Effector memory CD8-positive, alpha-beta T cell (primary cell): Measurements from ENCODE around the gene TRERF1.
"Not testable (repeated sequence)": the region's sequence is repeated elsewhere in the genome, so short reads cannot be mapped to it uniquely, and the experiment has no call there.

ENCODE experiments used
- ATAC-seq: fragments of 150-1000 bp; cut with Tn5 transposase; replicated peaks from 2 replicates; pipeline ENCODE4 v1.10.0; 2021; ENCODE audit warnings: mild to moderate bottlenecking, moderate library complexity
- DNase-seq, 3 experiments: peaks; one replicate each; pipeline ENCODE4 v3.0.0; 2021
- H3K27ac Mint-ChIP-seq, 2 donors: one replicate each; pipeline ENCODE4 v1.8.0; 2022; ENCODE audit warnings: mild to moderate bottlenecking in 2 of 2, mixed read lengths in 2 of 2, moderate library complexity in 2 of 2
- H3K27me3 Mint-ChIP-seq, 2 donors: one replicate each; pipeline ENCODE4 v1.8.0; 2022; ENCODE audit warnings: mixed read lengths in 2 of 2
- H3K36me3 Mint-ChIP-seq: one replicate; pipeline ENCODE4 v1.8.0; 2022; ENCODE audit warnings: mild to moderate bottlenecking, moderate library complexity, mixed read lengths; ENCODE audit not compliant: insufficient read depth
- H3K4me1 Mint-ChIP-seq, 2 donors: one replicate each; pipeline ENCODE4 v1.8.0; 2022; ENCODE audit warnings: low read depth in 2 of 2, mixed read lengths in 2 of 2
- H3K4me3 Mint-ChIP-seq, 2 donors: one replicate each; pipeline ENCODE4 v1.8.0; 2022; ENCODE audit warnings: mild to moderate bottlenecking in 2 of 2, mixed read lengths in 2 of 2, moderate library complexity in 2 of 2
- H3K9me3 Mint-ChIP-seq, 2 donors: one replicate each; pipeline ENCODE4 v1.8.0; 2022; ENCODE audit warnings: mixed read lengths in 2 of 2

TRERF1 gene

DNA sequence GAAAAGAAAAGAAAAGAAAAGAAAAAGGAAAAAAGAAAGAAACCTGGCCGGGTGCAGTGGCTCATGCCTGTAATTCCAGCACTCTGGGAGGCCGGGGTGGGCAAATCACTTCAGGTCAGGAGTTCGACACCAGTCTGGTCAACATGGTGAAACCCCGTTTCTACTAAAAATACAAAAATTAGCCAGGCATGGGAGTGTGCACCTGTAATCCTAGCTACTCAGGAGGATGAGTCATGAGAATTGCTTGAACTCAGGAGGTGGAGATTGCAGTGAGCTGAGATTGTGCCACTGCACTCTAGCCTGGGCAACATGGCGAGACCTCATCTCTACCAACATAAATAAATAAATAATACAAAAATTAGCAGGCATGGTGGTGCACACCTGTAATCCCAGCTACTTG is 259.3 kb downstream of the TRERF1 start:
- H3K27me3 Mint-ChIP-seq, H3K4me1 Mint-ChIP-seq, ATAC-seq, DNase-seq, H3K9me3 Mint-ChIP-seq, H3K4me3 Mint-ChIP-seq, H3K36me3 Mint-ChIP-seq: not testable (repeated sequence)
- H3K27ac Mint-ChIP-seq: peak overlapping the region in 1 of 2 donors; percentile 63

DNA sequence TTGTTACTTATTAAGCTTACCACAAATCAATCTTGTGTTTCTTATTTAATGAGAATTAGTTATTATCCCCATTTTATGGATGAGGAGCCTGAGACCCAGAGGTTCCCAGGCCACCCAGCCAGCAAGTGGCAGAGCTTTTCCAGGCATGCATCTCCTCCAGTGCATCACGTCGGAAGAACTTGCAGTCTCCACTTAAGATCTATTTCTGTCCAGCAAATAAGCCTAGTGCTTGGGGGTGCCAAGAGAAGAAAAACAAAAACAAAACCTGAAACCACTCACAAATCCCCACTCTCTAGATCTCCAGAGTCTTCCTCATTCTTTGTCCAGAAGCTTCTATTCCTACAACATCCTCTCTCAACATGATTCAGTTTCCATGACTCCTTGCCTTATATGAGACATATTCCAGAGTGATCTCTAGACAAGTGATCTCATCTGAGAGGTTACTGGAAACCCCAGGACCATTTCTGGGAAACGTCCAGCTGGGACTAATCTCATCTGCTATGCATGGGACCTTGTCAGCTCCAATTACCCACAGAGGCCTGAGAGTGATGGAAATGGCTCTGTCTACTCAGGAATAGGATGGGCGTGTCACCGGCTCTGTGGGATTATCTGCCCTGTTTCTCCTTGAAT is 261.1 kb downstream of the TRERF1 start:
- Mint-ChIP-seq H3K27ac (no peak overlapping the region), H3K9me3 (no peaks in the 10 kb centered on the region), H3K4me1 (no peaks in the 10 kb centered on the region), H3K27me3 (no peaks in the 10 kb centered on the region), H3K36me3 (peaks cover 4% of the 10 kb centered on the region), H3K4me3 (no peak overlapping the region)
- ATAC-seq: no peak
- DNase-seq: no peak

DNA sequence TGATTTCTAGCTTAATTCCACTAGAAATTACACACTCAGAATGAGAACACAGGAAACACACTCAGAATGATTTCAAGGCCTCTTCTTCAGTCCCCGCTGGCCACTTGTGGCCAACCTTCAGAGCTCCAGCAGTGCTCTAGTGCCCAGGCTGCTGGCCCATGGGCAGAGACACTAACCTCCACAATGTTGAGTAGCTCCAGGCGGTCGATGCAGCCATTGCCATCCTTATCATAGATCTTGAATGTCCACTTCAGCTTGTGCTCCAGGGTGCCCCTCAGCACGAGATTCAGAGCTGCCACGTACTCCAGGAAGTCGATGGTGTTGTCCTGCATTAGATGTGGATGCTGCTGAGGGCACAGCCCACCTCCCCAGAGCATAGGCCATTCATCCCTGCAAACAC is 263.3 kb downstream of the TRERF1 start:
- peaks cover 4% of the 10 kb centered on the region for H3K36me3 Mint-ChIP-seq
- no peak overlapping the region for H3K27ac Mint-ChIP-seq
- no peaks in the 10 kb centered on the region for H3K9me3 Mint-ChIP-seq
- no peak overlapping the region for H3K4me3 Mint-ChIP-seq
- no peak for ATAC-seq
- DNase-seq: no peak
- H3K27me3 Mint-ChIP-seq: no peaks in the 10 kb centered on the region
- no peaks in the 10 kb centered on the region for H3K4me1 Mint-ChIP-seq

DNA sequence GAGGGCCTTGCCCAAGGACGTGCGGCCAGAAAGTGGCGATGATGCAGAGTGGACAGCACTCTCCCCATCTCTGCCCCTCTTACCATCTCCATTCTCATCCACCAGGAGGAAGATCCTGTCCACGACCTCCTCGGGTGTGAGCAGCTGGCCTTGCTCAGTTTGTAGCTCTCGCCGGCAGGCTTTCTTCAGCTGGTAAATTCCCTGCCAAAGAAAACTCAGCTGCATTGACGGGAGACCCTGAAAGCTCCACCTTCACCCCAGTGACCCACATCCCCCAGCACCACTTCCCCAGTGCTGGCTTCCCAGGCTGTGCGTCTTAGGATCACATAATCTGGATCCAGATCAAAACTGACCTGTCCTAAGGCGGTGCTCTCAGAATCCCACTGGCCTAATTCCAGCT is 266.1 kb downstream of the TRERF1 start:
- ATAC-seq: no peak
- H3K36me3 Mint-ChIP-seq: peaks cover 4% of the 10 kb centered on the region

DNA sequence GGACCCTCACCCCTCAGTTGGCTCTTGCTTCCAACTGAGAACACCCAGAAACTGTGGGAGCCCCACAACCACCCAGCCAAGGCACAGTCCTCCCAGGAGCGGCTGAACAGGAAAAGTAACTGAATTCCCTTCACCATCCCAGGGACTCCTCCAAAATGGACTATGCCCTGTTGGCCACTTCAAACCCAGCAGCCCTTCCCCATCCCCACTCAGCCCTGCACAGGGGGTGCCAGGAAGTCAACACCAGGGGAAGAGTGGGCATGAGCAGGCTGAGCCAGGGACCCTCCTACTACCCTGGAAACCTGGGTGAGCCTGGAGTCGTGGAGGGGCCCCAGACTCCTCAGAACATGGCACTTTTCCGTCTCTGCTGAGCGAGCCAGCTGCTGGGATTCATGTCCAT is 267.3 kb downstream of the TRERF1 start:
- no peak overlapping the region for H3K27ac Mint-ChIP-seq
- DNase-seq (no peak), ATAC-seq (no peak)
- H3K4me3 Mint-ChIP-seq: no peak overlapping the region
- peaks cover 12 to 20% of the 10 kb centered on the region in 2 donors for H3K27me3 Mint-ChIP-seq
- H3K4me1 Mint-ChIP-seq: no peaks in the 10 kb centered on the region
- no peaks in the 10 kb centered on the region for H3K9me3 Mint-ChIP-seq
- H3K36me3 Mint-ChIP-seq: peaks cover 4% of the 10 kb centered on the region

More for the DNA sequence above, 266.1 kb downstream of the TRERF1 start:
- H3K4me3 Mint-ChIP-seq: no peak overlapping the region
- no peak for DNase-seq
- H3K27me3 Mint-ChIP-seq: peaks cover 6 to 10% of the 10 kb centered on the region in 2 donors
- no peaks in the 10 kb centered on the region for H3K9me3 Mint-ChIP-seq
- H3K4me1 Mint-ChIP-seq: no peaks in the 10 kb centered on the region
- no peak overlapping the region for H3K27ac Mint-ChIP-seq

DNA sequence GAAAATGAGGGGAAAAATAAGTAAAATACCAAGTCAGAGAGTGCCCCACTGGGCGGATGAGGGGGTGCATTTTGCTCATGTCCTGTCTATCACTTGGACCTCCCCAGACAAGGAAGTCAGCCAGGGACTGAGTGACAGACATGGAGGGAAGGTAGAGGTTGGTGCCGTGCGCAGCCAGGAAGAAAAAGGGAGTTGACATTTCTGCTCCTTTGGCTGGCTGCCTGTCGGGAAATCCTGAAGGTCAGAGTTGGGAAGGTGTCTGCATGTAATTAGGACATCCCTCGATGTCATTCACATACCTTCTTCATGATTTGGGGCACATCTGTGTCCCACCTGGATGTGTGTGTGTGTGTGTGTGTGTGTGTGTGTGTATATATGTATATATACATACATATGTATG is 269.6 kb downstream of the TRERF1 start:
- Mint-ChIP-seq H3K4me3 (no peak overlapping the region), H3K36me3 (peaks cover 4% of the 10 kb centered on the region), H3K4me1 (no peaks in the 10 kb centered on the region), H3K27ac (no peak overlapping the region), H3K9me3 (no peaks in the 10 kb centered on the region), H3K27me3 (peaks cover 16 to 28% of the 10 kb centered on the region in 2 donors)
- DNase-seq: no peak
- ATAC-seq: no peak

DNA sequence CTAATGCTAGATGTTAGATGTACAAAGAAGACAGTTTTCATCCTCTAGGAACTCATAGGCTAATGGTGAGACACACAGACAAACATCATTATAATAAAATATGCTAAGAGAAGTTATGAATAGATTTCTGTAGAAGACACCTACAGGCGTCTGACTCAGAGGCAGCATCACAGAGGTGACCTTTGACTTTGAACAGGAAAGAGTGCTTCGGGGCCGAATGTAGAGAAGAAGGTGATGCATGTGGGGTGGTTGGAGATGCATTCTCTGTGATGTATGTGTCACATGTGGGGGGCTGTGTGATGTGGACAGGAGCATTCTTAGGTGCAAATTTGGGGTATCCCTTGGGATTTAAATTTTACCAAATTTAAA is 271.8 kb downstream of the TRERF1 start:
- Mint-ChIP-seq H3K4me1 (no peaks in the 10 kb centered on the region), H3K27me3 (peaks cover 21 to 37% of the 10 kb centered on the region in 2 donors), H3K4me3 (no peak overlapping the region), H3K9me3 (no peaks in the 10 kb centered on the region), H3K36me3 (peaks cover 4% of the 10 kb centered on the region), H3K27ac (no peak overlapping the region)
- ATAC-seq (no peak), DNase-seq (no peak)

DNA sequence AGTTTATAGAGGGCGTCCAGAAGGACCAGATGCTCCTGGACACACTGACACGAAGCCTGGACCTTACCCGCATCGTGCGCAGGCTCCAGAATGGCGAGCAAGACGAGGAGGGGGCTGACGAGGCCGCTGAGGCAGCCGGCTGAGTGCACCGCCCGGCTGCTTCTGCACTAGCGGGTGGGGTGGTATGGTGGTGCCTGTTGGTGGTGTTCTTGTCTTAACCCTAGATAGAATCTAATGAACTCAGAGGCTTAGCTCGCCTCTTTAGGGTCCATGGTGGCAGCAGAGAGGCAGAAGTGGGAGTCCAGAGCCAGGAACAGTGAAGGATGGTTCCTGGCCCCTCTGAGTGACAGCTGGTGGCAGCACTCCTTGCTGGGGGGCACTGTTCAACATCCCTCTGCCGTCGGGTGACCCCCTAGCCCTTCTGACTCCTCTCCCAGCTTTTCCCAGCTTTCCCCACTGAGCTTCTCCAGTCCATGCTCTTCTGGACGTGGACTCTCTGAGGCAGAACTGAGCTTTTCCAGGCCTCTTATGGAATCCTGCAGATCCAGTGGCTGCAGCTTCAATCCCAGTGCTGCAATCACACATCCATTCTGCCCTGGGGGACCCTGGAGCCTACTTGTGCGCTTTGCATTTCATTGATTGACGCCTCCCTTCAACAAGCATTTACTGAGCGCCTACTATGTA is 272.3 kb downstream of the TRERF1 start:
- ATAC-seq (no peak), DNase-seq (no peak)
- no peak overlapping the region for H3K4me3 Mint-ChIP-seq
- peaks cover 21 to 37% of the 10 kb centered on the region in 2 donors for H3K27me3 Mint-ChIP-seq
- H3K9me3 Mint-ChIP-seq: no peaks in the 10 kb centered on the region
- H3K27ac Mint-ChIP-seq: no peak overlapping the region
- H3K36me3 Mint-ChIP-seq: peaks cover 9% of the 10 kb centered on the region
- no peaks in the 10 kb centered on the region for H3K4me1 Mint-ChIP-seq

DNA sequence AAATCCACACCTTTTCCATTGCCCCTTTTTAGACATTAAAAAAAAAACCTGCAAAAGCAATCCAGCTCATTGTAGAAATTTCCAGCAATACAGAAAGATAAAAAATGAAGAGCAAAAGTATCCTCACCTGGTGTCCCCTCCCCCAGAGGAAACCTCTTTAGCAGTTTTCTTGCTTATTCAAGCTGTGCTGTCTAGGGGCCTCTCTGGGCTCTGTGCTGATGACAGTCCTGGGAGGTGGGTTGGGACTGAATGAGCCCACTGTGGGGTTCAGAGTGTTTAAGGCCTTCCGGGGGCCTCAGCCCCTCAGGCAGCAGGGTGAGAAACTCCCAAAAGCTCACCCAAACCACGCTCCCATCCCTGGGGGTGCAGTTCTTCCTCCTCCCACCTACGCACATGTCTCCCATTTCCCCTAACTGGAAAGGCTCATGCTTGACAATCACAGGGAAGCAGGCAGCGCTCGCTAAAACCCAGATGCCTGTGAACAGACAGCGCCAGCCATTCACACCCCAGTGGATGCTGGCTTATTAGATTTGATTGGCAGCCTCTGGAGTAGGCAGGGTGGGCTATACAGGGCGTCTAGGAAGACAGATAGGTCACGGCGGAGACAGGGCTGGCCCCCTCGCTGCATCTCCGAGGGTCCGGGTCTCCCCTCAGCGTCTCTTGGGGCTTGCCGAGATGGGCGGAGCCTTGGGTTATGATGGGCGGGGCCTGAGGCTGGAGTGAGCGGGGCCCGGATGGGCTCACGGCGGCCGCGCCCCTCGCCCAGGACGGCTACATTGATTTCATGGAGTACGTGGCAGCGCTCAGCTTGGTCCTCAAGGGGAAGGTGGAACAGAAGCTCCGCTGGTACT is 274.0 kb downstream of the TRERF1 start:
- Mint-ChIP-seq H3K27ac (no peak overlapping the region), H3K4me1 (no peaks in the 10 kb centered on the region), H3K4me3 (peak overlapping the region in 1 of 2 donors; percentile 14), H3K9me3 (no peaks in the 10 kb centered on the region), H3K27me3 (peaks cover 21 to 37% of the 10 kb centered on the region in 2 donors), H3K36me3 (peaks cover 7% of the 10 kb centered on the region)
- no peak for ATAC-seq
- DNase-seq: no peak

DNA sequence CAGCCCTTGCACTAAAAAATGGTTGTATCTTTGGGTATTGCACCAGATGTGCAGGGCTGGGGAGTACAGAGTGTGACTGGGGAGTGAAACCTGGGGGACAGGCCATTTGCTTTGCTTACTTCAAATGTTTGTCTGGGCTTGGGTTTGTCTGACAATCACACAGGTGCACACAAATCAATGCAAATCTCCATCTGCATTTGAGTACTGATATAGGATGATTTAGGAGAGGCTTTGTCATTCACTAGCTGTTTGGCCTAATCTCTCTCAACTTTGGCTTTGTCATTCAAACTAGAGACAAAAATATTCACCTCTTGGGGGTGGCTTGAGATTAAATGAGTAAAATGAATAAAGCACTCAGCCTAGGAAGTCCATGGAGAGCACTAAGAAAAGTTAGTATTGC is 274.7 kb downstream of the TRERF1 start:
- no peaks in the 10 kb centered on the region for H3K9me3 Mint-ChIP-seq
- H3K27ac Mint-ChIP-seq: no peak overlapping the region
- DNase-seq: no peak
- H3K27me3 Mint-ChIP-seq: peaks cover 21 to 37% of the 10 kb centered on the region in 2 donors
- peaks cover 6% of the 10 kb centered on the region for H3K36me3 Mint-ChIP-seq
- no peaks in the 10 kb centered on the region for H3K4me1 Mint-ChIP-seq
- H3K4me3 Mint-ChIP-seq: no peak overlapping the region
- no peak for ATAC-seq

DNA sequence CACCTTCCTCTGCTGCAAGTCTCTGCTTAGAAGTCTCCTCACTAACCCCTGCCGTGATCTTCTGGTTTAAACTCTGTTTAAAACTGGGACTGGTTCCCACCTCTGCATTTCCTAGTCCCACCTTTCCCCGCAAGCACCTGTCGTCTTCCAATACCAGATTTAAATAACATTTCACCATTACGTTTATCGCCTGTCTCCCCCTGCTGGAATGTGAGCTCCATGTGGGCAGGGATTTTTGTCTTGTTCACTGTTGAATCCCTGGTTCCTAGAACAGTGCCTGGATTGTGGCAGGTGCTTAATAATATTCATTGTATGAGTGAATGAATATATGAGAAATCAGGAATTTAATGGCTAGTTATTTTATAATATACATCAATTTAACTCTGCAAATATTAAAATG is 275.9 kb downstream of the TRERF1 start:
- Mint-ChIP-seq H3K9me3 (no peaks in the 10 kb centered on the region), H3K4me1 (no peaks in the 10 kb centered on the region), H3K36me3 (peaks cover 6% of the 10 kb centered on the region), H3K4me3 (no peak overlapping the region), H3K27ac (no peak overlapping the region), H3K27me3 (peaks cover 15 to 27% of the 10 kb centered on the region in 2 donors)
- DNase-seq (no peak), ATAC-seq (no peak)
